Measurements from ENCODE around the gene IL1RAP. TPM values are rescaled to one million over a fixed set of nuclear protein-coding genes. Genes with fewer than 3 reads are reported as not detected.

The IL1RAP gene
- total RNA-seq, 1 experiment from 2014 or later = 6.8 TPM

GRCh38 chr3:190566043-190566933 is 52.4 kb downstream of the IL1RAP start:
- Histone ChIP-seq H3K4me3 (no peak overlapping the region), H3K27me3 (no peaks in the 10 kb centered on the region), H3K27ac (peak overlapping the region; percentile 90), H3K4me1 (peaks cover 17% of the 10 kb centered on the region), H3K9me3 (replicated peaks) (no peaks in the 10 kb centered on the region), H3K36me3 (no peaks in the 10 kb centered on the region)
- DNase-seq = peak; percentile 91 to 95

DNA sequence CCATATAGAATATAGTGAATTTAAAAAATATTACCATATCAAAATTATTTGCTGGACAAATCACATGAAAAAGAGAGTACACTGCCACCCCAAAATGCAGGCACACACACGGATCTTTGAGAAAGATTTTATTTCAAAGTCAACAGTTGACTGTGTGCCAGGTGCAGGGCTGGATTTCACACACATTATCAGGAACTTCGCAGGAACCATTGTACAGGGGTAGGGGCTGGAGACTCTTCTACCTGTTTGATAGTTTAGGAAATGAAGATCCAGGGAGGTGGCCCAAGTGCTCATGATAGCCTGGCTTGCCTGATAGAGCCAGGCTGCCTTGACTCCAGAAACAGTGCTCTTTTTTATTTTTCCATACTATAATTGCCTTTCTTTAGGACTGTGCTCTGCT is 54.2 kb downstream of the IL1RAP start:
- peak in 1 of 2 experiments; percentile 16 for DNase-seq
- H3K36me3 ChIP-seq = no peaks in the 10 kb centered on the region
- H3K9me3 ChIP-seq (replicated peaks) = no peaks in the 10 kb centered on the region
- peaks cover 17% of the 10 kb centered on the region for H3K4me1 ChIP-seq
- H3K27me3 ChIP-seq = no peaks in the 10 kb centered on the region
- no peak overlapping the region for H3K27ac ChIP-seq
- H3K4me3 ChIP-seq = no peak overlapping the region

GRCh38 chr3:190574473-190574872 is 60.6 kb downstream of the IL1RAP start:
- Histone ChIP-seq H3K9me3 (replicated peaks) (no peaks in the 10 kb centered on the region), H3K4me3 (no peak overlapping the region), H3K4me1 (no peaks in the 10 kb centered on the region), H3K27me3 (no peaks in the 10 kb centered on the region), H3K36me3 (no peaks in the 10 kb centered on the region), H3K27ac (no peak overlapping the region)
- no peak for DNase-seq

GRCh38 chr3:190575437-190576185 is 61.7 kb downstream of the IL1RAP start:
- no peak for DNase-seq
- H3K36me3 ChIP-seq = no peaks in the 10 kb centered on the region
- H3K4me1 ChIP-seq = no peaks in the 10 kb centered on the region; the same call in 1 of the 2 replicates
- H3K9me3 ChIP-seq (replicated peaks) = no peaks in the 10 kb centered on the region
- no peaks in the 10 kb centered on the region for H3K27me3 ChIP-seq
- no peak overlapping the region for H3K4me3 ChIP-seq
- H3K27ac ChIP-seq = no peak overlapping the region

- no peaks in the 10 kb centered on the region for H3K9me3 ChIP-seq (replicated peaks)
- H3K36me3 ChIP-seq = no peaks in the 10 kb centered on the region
- no peaks in the 10 kb centered on the region for H3K27me3 ChIP-seq
- H3K27ac ChIP-seq = no peak overlapping the region
- peaks cover 11% of the 10 kb centered on the region for H3K4me1 ChIP-seq
- no peak for DNase-seq
- H3K4me3 ChIP-seq = no peak overlapping the region
These were observed 63.3 kb downstream of the IL1RAP start for GRCh38 chr3:190577225-190577624.

DNA sequence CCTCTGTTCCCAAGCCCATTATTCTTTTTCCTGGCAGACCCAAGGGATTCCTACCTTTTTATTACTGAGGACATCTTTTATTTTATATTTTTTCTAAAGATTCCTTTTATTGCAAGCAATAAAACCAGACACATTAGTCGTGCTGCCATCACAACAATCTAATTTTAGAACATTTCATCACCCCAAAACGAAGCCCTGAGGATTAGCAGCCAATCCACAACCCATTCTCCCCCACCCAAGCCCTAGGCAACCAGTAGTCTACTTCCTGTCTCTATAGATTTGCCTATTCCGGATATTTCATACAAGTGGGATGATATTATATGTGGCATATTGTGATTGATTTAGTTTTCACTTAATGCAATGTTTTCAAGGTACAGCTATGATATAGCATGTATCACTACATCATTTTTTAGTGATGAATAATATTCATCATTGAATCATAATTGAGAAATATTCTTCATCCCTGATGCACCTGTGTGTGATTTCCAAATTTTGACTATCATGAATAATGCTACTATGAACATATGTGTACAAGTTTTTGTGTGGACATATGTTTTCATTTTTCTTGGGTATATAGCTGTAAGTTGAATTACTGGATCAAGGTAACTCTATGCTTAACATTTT is 65.7 kb downstream of the IL1RAP start:
- DNase-seq = no peak
- no peaks in the 10 kb centered on the region for H3K27me3 ChIP-seq
- no peak overlapping the region for H3K27ac ChIP-seq
- no peaks in the 10 kb centered on the region for H3K36me3 ChIP-seq
- H3K9me3 ChIP-seq (replicated peaks) = no peaks in the 10 kb centered on the region
- H3K4me3 ChIP-seq = no peak overlapping the region
- peaks cover 11% of the 10 kb centered on the region for H3K4me1 ChIP-seq

- H3K36me3 ChIP-seq = no peaks in the 10 kb centered on the region
- H3K9me3 ChIP-seq (replicated peaks) = no peaks in the 10 kb centered on the region
- peaks cover 11% of the 10 kb centered on the region for H3K4me1 ChIP-seq
- no peak overlapping the region for H3K27ac ChIP-seq
- no peaks in the 10 kb centered on the region for H3K27me3 ChIP-seq
- no peak for DNase-seq
- H3K4me3 ChIP-seq = no peak overlapping the region
These were observed 66.5 kb downstream of the IL1RAP start for GRCh38 chr3:190580417-190580816.

GRCh38 chr3:190581041-190581541 is 67.2 kb downstream of the IL1RAP start:
- H3K27ac ChIP-seq = no peak overlapping the region

GRCh38 chr3:190582667-190583066 is 68.8 kb downstream of the IL1RAP start:
- DNase-seq = no peak
- no peaks in the 10 kb centered on the region for H3K36me3 ChIP-seq
- no peak overlapping the region for H3K4me3 ChIP-seq
- peaks cover 11% of the 10 kb centered on the region for H3K4me1 ChIP-seq
- H3K9me3 ChIP-seq (replicated peaks) = no peaks in the 10 kb centered on the region
- no peak overlapping the region for H3K27ac ChIP-seq
- no peaks in the 10 kb centered on the region for H3K27me3 ChIP-seq

More at GRCh38 chr3:190581041-190581541, 67.2 kb downstream of the IL1RAP start:
- Histone ChIP-seq H3K27me3 (no peaks in the 10 kb centered on the region), H3K4me1 (peaks cover 11% of the 10 kb centered on the region), H3K4me3 (no peak overlapping the region), H3K9me3 (replicated peaks) (no peaks in the 10 kb centered on the region), H3K36me3 (no peaks in the 10 kb centered on the region)
- peak in 1 of 2 experiments; percentile 48 for DNase-seq

DNA sequence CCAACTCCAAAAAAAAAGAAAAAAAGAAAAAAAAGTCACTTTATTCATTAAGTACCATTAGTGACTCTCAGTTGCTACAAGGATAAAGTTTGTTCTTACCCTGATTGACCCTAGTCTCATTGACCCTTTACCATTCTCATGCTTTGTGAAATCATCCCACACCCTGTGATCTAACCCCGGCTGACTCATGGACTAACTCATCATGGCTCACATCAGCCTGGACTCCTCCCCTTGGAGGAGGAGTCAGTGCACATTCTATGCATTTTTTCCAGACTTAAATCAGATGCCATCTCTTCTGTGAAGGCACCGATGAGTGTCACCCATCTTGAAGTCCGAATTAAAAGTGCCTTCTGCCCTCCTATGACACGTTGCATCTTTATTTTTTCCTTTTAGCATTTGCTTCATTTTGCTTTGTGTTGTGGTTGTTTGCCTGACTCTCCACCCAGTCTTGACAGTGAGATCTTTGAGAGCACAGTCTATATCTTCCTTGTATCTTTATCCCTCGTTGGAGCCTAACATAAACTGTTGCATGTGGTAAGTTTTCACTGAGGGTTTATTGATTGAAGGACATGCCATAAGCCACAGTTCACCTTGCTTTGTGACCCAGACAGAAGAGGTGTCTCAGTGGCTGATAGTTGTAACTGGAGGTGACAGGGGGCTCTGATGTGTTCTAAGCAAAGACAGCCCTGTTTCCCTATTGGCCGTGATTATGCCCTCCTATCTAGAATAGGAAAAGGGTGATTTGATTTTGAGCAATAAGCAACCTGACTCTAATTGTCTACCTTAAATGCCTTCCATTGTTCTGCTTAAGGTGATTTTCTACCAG is 72.1 kb downstream of the IL1RAP start:
- H3K36me3 ChIP-seq = no peaks in the 10 kb centered on the region
- H3K4me3 ChIP-seq = no peak overlapping the region
- no peaks in the 10 kb centered on the region for H3K27me3 ChIP-seq
- peaks cover 8% of the 10 kb centered on the region for H3K4me1 ChIP-seq
- peak; percentile 13 to 14 for DNase-seq
- H3K27ac ChIP-seq = no peak overlapping the region
- no peaks in the 10 kb centered on the region for H3K9me3 ChIP-seq (replicated peaks)

GRCh38 chr3:190586631-190587011 is 72.7 kb downstream of the IL1RAP start:
- no peak for DNase-seq
- Histone ChIP-seq H3K27ac (no peak overlapping the region), H3K36me3 (no peaks in the 10 kb centered on the region), H3K4me1 (peaks cover 2% of the 10 kb centered on the region), H3K27me3 (no peaks in the 10 kb centered on the region), H3K4me3 (no peak overlapping the region), H3K9me3 (replicated peaks) (no peaks in the 10 kb centered on the region)

GRCh38 chr3:190588570-190588969 is 74.7 kb downstream of the IL1RAP start:
- Histone ChIP-seq H3K36me3 (no peaks in the 10 kb centered on the region), H3K4me3 (no peak overlapping the region), H3K4me1 (no peaks in the 10 kb centered on the region), H3K9me3 (replicated peaks) (no peaks in the 10 kb centered on the region), H3K27me3 (no peaks in the 10 kb centered on the region), H3K27ac (no peak overlapping the region)
- DNase-seq = no peak

- no peaks in the 10 kb centered on the region for H3K4me1 ChIP-seq
- H3K36me3 ChIP-seq = no peaks in the 10 kb centered on the region
- H3K4me3 ChIP-seq = no peak overlapping the region
- H3K27ac ChIP-seq = no peak overlapping the region
- H3K9me3 ChIP-seq (replicated peaks) = no peaks in the 10 kb centered on the region
- DNase-seq = no peak
- no peaks in the 10 kb centered on the region for H3K27me3 ChIP-seq
These were observed 75.4 kb downstream of the IL1RAP start for GRCh38 chr3:190589326-190589725.

GRCh38 chr3:190591080-190591479 is 77.2 kb downstream of the IL1RAP start:
- no peaks in the 10 kb centered on the region for H3K36me3 ChIP-seq
- no peaks in the 10 kb centered on the region for H3K9me3 ChIP-seq (replicated peaks)
- no peaks in the 10 kb centered on the region for H3K4me1 ChIP-seq
- no peaks in the 10 kb centered on the region for H3K27me3 ChIP-seq
- no peak overlapping the region for H3K27ac ChIP-seq
- no peak for DNase-seq
- H3K4me3 ChIP-seq = no peak overlapping the region

Measured in SJCRH30 (cell line).